22Rv1 (cell line): ENCODE data around the gene NSD1.

Experiments
- H3K27ac ChIP-seq: fragments of 450-650 bp; 2 replicates; pipeline ENCODE4 v1.5.1; 2017
- CTCF ChIP-seq: fragments of 450-650 bp; IDR thresholded peaks from 2 replicates; pipeline ENCODE4 v1.5.1; 2017; ENCODE audit warnings: mild to moderate bottlenecking
- ZFX ChIP-seq: fragments of 450-650 bp; IDR thresholded peaks from 2 replicates; pipeline ENCODE4 v1.6.1; 2017; ENCODE audit warnings: antibody characterized with exemption, borderline replicate concordance

The NSD1 gene

GRCh38 chr5:177233206-177233605 lies 99.6 kb downstream of the NSD1 start:
- H3K27ac ChIP-seq, result no peak overlapping the region
- TF ChIP-seq ZFX, result no peak
- TF ChIP-seq CTCF, result no peak

GRCh38 chr5:177233802-177234201 lies 100.2 kb downstream of the NSD1 start:
- no peak overlapping the region for H3K27ac ChIP-seq
- TF ChIP-seq CTCF, result no peak
- TF ChIP-seq ZFX, result no peak

DNA sequence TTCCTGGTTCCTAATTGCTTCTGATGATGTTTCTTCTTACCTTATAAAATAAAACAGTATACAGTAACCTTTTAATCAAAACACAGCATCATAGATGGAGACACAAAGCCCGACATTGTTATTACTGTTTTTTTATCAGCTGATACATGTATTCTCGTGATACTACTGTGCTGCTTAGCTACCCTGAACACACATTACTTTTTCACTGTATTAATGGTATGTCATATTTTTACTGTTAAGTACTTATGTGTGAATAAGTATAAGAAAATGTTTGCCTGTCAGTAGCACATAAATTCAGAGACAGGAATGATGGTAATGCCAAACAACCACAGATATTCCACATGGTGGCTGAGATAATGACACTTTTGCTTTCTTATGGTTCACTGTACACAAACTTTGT lies 101.3 kb downstream of the NSD1 start:
- H3K27ac ChIP-seq, result no peak overlapping the region
- TF ChIP-seq CTCF (no peak), ZFX (no peak)

DNA sequence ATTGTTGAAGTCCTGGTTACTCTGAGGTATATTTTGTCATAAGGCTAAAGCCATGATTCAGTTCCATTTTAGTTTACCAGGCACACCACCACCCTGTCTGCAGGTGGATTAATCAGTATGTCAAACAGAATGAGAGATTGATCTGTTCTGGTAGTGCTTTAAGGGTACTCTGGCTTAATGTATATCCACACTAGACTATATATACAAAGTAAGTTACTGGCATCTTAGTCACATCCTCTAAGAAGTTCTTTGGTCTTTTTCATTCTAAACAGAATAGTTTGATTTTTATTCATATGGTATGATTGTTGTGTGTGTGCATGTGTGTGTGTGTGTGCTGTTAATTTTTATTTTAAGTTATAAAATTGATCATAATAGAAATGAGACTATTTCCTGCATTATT lies 108.2 kb downstream of the NSD1 start:
- no peak for TF ChIP-seq CTCF
- no peak overlapping the region for H3K27ac ChIP-seq

GRCh38 chr5:177242304-177242703 lies 108.7 kb downstream of the NSD1 start:
- H3K27ac ChIP-seq, result no peak overlapping the region
- TF ChIP-seq ZFX (no peak), CTCF (no peak)

- no peak overlapping the region for H3K27ac ChIP-seq
- TF ChIP-seq CTCF (no peak), ZFX (no peak)
Observed at GRCh38 chr5:177249761-177250537, 116.4 kb downstream of the NSD1 start.

GRCh38 chr5:177253252-177253651 lies 119.7 kb downstream of the NSD1 start:
- no peak overlapping the region for H3K27ac ChIP-seq
- TF ChIP-seq ZFX (no peak), CTCF (no peak)
